Hematopoietic multipotent progenitor cell treated with erythropoietin and hydrocortisone succinate and interleukin-3 and kit ligand, for 17 days (in vitro differentiated cells): ENCODE results near the gene MEIOB.
"Not testable (repeated sequence)": the region's sequence is repeated elsewhere in the genome, so short reads cannot be mapped to it uniquely, and the experiment has no call there.

Source experiments
- DNase-seq: peaks from one replicate; pipeline ENCODE4 v3.0.0-alpha.2; 2015; ENCODE audit warnings: low spot score

MEIOB gene

GRCh38 chr16:1810106-1810505 lies 61.9 kb downstream of the MEIOB start:
- DNase-seq: no peak

- no peak for DNase-seq
Measured at GRCh38 chr16:1809281-1809801, 62.6 kb downstream of the MEIOB start.

- DNase-seq: no peak
Measured at GRCh38 chr16:1808691-1809090, 63.3 kb downstream of the MEIOB start.

GRCh38 chr16:1807626-1808025 lies 64.3 kb downstream of the MEIOB start:
- no peak for DNase-seq

- no peak for DNase-seq
Measured at GRCh38 chr16:1800701-1801100, 71.3 kb downstream of the MEIOB start.

GRCh38 chr16:1799263-1799662 lies 72.7 kb downstream of the MEIOB start:
- not testable (repeated sequence) for DNase-seq

- DNase-seq: no peak
Measured at GRCh38 chr16:1794908-1795666, 76.9 kb downstream of the MEIOB start.

- DNase-seq: no peak
Measured at GRCh38 chr16:1794221-1794871, 77.6 kb downstream of the MEIOB start.

- DNase-seq: no peak
Measured at GRCh38 chr16:1793578-1794220, 78.3 kb downstream of the MEIOB start, which contains the start of gene IGFALS. Gene IGFALS (minus strand): TSS chr16:1793705. CDS start chr16:1793652, 53 bp downstream.

GRCh38 chr16:1792836-1793577 lies 79.0 kb downstream of the MEIOB start:
- DNase-seq: no peak

- no peak for DNase-seq
Measured at GRCh38 chr16:1791943-1792812, 79.8 kb downstream of the MEIOB start.

GRCh38 chr16:1791256-1791942 lies 80.6 kb downstream of the MEIOB start:
- DNase-seq: no peak

- DNase-seq: no peak
Measured at GRCh38 chr16:1790611-1791255, 81.2 kb downstream of the MEIOB start.

- DNase-seq: no peak
Measured at GRCh38 chr16:1790261-1790610, 81.7 kb downstream of the MEIOB start.

- DNase-seq: no peak
Measured at GRCh38 chr16:1789643-1790045, 82.3 kb downstream of the MEIOB start.

- no peak for DNase-seq
Measured at GRCh38 chr16:1788708-1789100, 83.3 kb downstream of the MEIOB start.

GRCh38 chr16:1788095-1788707 lies 83.8 kb downstream of the MEIOB start:
- DNase-seq: no peak

- DNase-seq: no peak
Measured at GRCh38 chr16:1787322-1788094, 84.5 kb downstream of the MEIOB start.

GRCh38 chr16:1787056-1787321 lies 85.0 kb downstream of the MEIOB start:
- no peak for DNase-seq
